ENCODE data around the gene CAPN10. TPM values are rescaled to one million over a fixed set of nuclear protein-coding genes. Genes with fewer than 3 reads are reported as not detected.
A peak's percentile ranks its signal among the peaks of the same experiment; 100 is the strongest.

Gene CAPN10
- total and polyA plus RNA-seq, 2 donors from 2014 or later = 26.3 to 50.9 TPM

GRCh38 chr2:240576436-240577205 lies 9.9 kb upstream of the CAPN10 start:
- peak in 1 of 5 donors; percentile 77 for DNase-seq
- H3K4me3 ChIP-seq (ENCODE audit: low read length in 3 of 3) = no peak overlapping the region
- peaks cover 0 to 7% (median 0%) of the 10 kb centered on the region in 3 donors for H3K4me1 ChIP-seq (ENCODE audit: control insufficient read depth in 2 of 3, insufficient read depth in 2 of 3, low read depth in 1 of 3, low read length in 3 of 3)
- no peaks in the 10 kb centered on the region for H3K27me3 ChIP-seq (ENCODE audit: control insufficient read depth, insufficient read depth, low read length)
- no peaks in the 10 kb centered on the region for H3K9me3 ChIP-seq (ENCODE audit: control insufficient read depth in 2 of 3, insufficient read depth in 1 of 3, low read length in 3 of 3)
- TF ChIP-seq CTCF (IDR thresholded peaks at IDR 0.05; ENCODE audit: borderline replicate concordance, extremely low read depth, insufficient read depth) = no peak
- no peak overlapping the region for H3K9ac ChIP-seq (ENCODE audit: low read length in 3 of 3)
- intact Hi-C loops (cut with DNase I) = no loop called here
- no peak for FAIRE-seq
- H3K36me3 ChIP-seq (ENCODE audit: control insufficient read depth in 2 of 3, insufficient read depth in 3 of 3, low read length in 3 of 3) = peaks cover 0 to 5% (median 4%) of the 10 kb centered on the region in 3 donors
- H3K27ac ChIP-seq (ENCODE audit: low read depth in 2 of 2, low read length in 2 of 2) = no peak overlapping the region

DNA sequence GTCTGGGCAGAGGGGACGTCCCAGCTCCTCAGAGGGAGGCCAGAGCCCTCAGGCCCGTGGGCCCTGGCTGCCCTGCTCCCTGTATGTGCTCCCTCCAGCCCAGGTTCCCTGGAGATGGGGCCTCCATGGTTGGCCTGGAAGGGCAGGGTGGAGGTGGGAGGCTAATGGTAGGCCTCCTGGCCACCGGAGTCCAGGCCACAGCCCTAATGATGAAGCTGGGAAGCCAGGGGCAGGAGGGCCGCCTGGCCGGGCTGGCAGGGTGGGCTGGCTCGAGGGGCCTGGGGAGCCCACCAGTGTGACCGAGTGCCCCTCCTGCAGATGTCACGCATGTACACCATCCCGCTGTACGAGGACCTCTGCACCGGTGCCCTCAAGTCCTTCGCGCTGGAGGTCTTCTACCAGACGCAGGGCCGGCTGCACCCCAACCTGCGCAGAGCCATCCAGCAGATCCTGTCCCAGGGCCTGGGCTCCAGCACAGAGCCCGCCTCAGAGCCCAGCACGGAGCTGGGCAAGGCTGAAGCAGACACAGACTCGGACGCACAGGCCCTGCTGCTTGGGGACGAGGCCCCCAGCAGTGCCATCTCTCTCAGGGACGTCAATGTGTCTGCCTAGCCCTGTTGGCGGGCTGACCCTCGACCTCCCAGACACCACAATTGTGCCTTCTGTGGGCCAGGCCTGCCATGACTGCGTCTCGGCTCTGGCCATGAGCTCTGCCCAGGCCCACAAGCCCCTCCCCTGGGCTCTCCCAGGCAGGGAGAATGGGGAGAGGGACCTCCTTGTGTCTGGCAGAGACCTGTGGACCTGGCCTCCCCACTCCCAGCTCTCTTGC lies 9.0 kb upstream of the CAPN10 start:
- intact Hi-C loops (cut with DNase I) = no loop called here
- H3K27me3 ChIP-seq (ENCODE audit: control insufficient read depth, insufficient read depth, low read length) = no peaks in the 10 kb centered on the region
- no peak for TF ChIP-seq CTCF (IDR thresholded peaks at IDR 0.05; ENCODE audit: borderline replicate concordance, extremely low read depth, insufficient read depth)
- H3K27ac ChIP-seq (ENCODE audit: low read depth in 2 of 2, low read length in 2 of 2) = no peak overlapping the region
- no peak overlapping the region for H3K4me3 ChIP-seq (ENCODE audit: low read length in 3 of 3)
- no peak for DNase-seq
- peaks cover 0 to 7% (median 0%) of the 10 kb centered on the region in 3 donors for H3K4me1 ChIP-seq (ENCODE audit: control insufficient read depth in 2 of 3, insufficient read depth in 2 of 3, low read depth in 1 of 3, low read length in 3 of 3)
- H3K36me3 ChIP-seq (ENCODE audit: control insufficient read depth in 2 of 3, insufficient read depth in 3 of 3, low read length in 3 of 3) = peaks cover 0 to 5% (median 4%) of the 10 kb centered on the region in 3 donors
- H3K9ac ChIP-seq (ENCODE audit: low read length in 3 of 3) = no peak overlapping the region
- H3K9me3 ChIP-seq (ENCODE audit: control insufficient read depth in 2 of 3, insufficient read depth in 1 of 3, low read length in 3 of 3) = no peaks in the 10 kb centered on the region
- no peak for FAIRE-seq

DNA sequence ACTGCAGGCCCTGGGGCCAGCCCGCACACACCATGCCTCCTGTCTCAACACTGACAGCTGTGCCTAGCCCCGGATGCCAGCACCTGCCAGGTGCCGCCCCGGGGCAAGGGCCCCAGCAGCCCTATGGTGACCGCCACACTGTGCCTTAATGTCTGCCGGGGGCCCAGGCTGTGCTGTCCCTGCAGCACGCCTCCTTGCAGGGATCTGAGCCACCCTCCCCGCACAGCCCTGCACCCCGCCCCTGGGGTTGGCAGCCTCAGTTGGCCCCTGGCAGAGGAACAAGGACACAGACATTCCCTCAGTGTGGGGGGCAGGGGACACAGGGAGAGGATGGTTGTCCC lies 8.5 kb upstream of the CAPN10 start:
- TF ChIP-seq CTCF (IDR thresholded peaks at IDR 0.05; ENCODE audit: borderline replicate concordance, extremely low read depth, insufficient read depth) = no peak
- peaks cover 0 to 7% (median 0%) of the 10 kb centered on the region in 3 donors for H3K4me1 ChIP-seq (ENCODE audit: control insufficient read depth in 2 of 3, insufficient read depth in 2 of 3, low read depth in 1 of 3, low read length in 3 of 3)
- H3K27ac ChIP-seq (ENCODE audit: low read depth in 2 of 2, low read length in 2 of 2) = no peak overlapping the region
- H3K4me3 ChIP-seq (ENCODE audit: low read length in 3 of 3) = no peak overlapping the region
- H3K9ac ChIP-seq (ENCODE audit: low read length in 3 of 3) = no peak overlapping the region
- no peak for FAIRE-seq
- H3K27me3 ChIP-seq (ENCODE audit: control insufficient read depth, insufficient read depth, low read length) = no peaks in the 10 kb centered on the region
- peaks cover 0 to 5% (median 4%) of the 10 kb centered on the region in 3 donors for H3K36me3 ChIP-seq (ENCODE audit: control insufficient read depth in 2 of 3, insufficient read depth in 3 of 3, low read length in 3 of 3)
- H3K9me3 ChIP-seq (ENCODE audit: control insufficient read depth in 2 of 3, insufficient read depth in 1 of 3, low read length in 3 of 3) = no peaks in the 10 kb centered on the region
- DNase-seq = no peak
- intact Hi-C loops (cut with DNase I) = no loop called here
